ENCODE measurements around the gene SEMA4B.

The SEMA4B gene

GRCh38 chr15:90201130-90201943, at the start of gene SEMA4B:
Gene SEMA4B (plus strand): TSS chr15:90201330. CDS start chr15:90201579, 249 bp downstream.
- peak within 1 kb of the TSS; percentile 67 for H3K4me3 ChIP-seq (ENCODE audit: low read length)
- no peak for TF ChIP-seq CTCF (conservative IDR thresholded peaks at IDR 0.05; ENCODE audit: low read length)
- DNase-seq (ENCODE audit: low read depth), result no peak

GRCh38 chr15:90151989-90152645, 49.0 kb upstream of the SEMA4B start:
- no peak for DNase-seq (ENCODE audit: low read depth)
- no peak for TF ChIP-seq CTCF (conservative IDR thresholded peaks at IDR 0.05; ENCODE audit: low read length)
- H3K4me3 ChIP-seq (ENCODE audit: low read length), result no peak overlapping the region

DNA sequence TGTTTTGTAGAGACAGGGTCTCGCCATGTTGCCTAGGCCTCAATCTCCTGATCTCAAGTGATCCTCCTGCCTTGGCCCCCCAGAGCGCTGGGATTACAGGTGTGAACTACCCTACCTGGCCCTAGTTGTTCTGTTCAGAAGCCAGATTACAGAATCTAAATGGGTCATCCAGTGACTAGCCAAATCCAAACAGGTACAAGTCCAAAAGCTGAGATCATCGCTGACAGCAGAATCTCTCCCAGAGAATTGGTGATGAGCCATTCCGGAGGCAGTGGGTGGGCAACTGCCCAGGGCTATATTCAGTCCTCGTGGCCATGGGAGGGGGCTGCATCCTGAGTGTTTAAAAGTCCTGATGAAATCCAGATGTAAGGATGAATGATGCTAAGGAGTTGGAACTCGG, 47.5 kb upstream of the SEMA4B start:
- no peak for DNase-seq (ENCODE audit: low read depth)
- no peak overlapping the region for H3K4me3 ChIP-seq (ENCODE audit: low read length)
- no peak for TF ChIP-seq CTCF (conservative IDR thresholded peaks at IDR 0.05; ENCODE audit: low read length)

GRCh38 chr15:90154246-90154645, 46.9 kb upstream of the SEMA4B start:
- no peak for TF ChIP-seq CTCF (conservative IDR thresholded peaks at IDR 0.05; ENCODE audit: low read length)
- no peak overlapping the region for H3K4me3 ChIP-seq (ENCODE audit: low read length)
- DNase-seq (ENCODE audit: low read depth), result no peak

DNA sequence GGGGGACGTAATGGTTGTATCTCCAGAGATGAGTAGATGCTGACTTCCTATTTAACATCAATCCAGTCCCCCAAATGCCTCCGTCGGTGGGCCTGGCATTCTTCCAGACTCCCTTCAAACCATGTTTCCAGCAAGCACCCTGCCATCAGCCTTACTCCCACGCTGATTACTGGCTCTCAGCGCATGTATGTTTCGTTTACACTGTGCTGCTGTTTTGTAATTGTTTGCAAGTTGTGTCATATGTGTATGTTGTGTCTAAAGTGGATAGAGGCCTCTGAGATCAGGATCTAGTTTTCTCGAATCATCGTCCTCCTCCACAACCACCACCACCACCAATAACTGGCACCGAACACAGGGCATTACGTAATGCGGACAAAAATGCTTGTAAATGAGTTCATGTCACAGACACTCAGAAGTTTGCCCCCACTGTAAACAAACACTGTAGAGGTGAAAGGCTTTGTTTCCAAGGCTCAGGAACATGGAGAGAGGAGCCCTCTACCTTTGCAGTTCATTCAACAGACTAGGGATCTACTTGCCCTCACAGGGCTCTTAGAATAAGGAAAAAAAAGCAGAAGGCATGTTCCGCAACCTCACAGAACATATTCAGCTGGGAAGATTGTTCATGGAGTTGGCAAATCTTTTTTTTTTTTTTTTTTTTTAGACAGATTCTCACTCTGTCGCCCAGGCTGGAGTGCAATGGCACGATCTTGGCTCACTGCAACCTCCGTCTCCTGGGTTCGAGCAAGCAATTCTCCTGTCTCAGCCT, 46.1 kb upstream of the SEMA4B start:
- no peak for TF ChIP-seq CTCF (conservative IDR thresholded peaks at IDR 0.05; ENCODE audit: low read length)

GRCh38 chr15:90159213-90159612, 41.9 kb upstream of the SEMA4B start:
- H3K4me3 ChIP-seq (ENCODE audit: low read length), result no peak overlapping the region
- no peak for DNase-seq (ENCODE audit: low read depth)
- TF ChIP-seq CTCF (conservative IDR thresholded peaks at IDR 0.05; ENCODE audit: low read length), result no peak

More for the DNA sequence above, 46.1 kb upstream of the SEMA4B start:
- H3K4me3 ChIP-seq (ENCODE audit: low read length), result no peak overlapping the region
- peak; percentile 83 for DNase-seq (ENCODE audit: low read depth)

Data from AG10803 (cell line).